HEK293T (cell line): ENCODE measurements around the gene ABHD4.

Source experiments
- CTCF ChIA-PET: fragments of 350-600 bp; formaldehyde crosslinking; extraction: SDS; loops from one replicate; lab custom pipeline; 2021; ENCODE audit warnings: antibody characterized with exemption, inconsistent platforms; lab: Yijun Ruan, JAX
- POLR2A ChIA-PET: fragments of 350-600 bp; formaldehyde crosslinking; extraction: SDS; loops from one replicate; lab custom pipeline; 2020; ENCODE audit warnings: antibody characterized with exemption, inconsistent platforms; lab: Yijun Ruan, JAX
- DNase-seq: peaks from one replicate; pipeline ENCODE4 v3.0.0; 2012; ENCODE audit warnings: mixed read lengths; ENCODE audit errors: extremely low spot score
- ARNT ChIP-seq: fragments of 450-650 bp; IDR thresholded peaks from 2 replicates; pipeline ENCODE4 v1.6.1; 2017; ENCODE audit warnings: mild to moderate bottlenecking
- BHLHE40 ChIP-seq: fragments of 450-650 bp; IDR thresholded peaks from 2 replicates; pipeline ENCODE4 v1.6.1; 2016; ENCODE audit warnings: mild to moderate bottlenecking, moderate library complexity, borderline replicate concordance
- CTBP1 ChIP-seq: fragments of 450-650 bp; IDR thresholded peaks from 2 replicates; pipeline ENCODE4 v1.6.1; 2016; ENCODE audit warnings: borderline replicate concordance
- ELF4 ChIP-seq: fragments of 450-650 bp; IDR thresholded peaks from 2 replicates; pipeline ENCODE4 v1.6.1; 2017; ENCODE audit warnings: antibody characterized with exemption
- FOXA1 ChIP-seq: fragments of 450-650 bp; IDR thresholded peaks from 2 replicates; pipeline ENCODE4 v1.6.1; 2016; ENCODE audit warnings: mild to moderate bottlenecking
- FOXK2 ChIP-seq: fragments of 450-650 bp; IDR thresholded peaks from 2 replicates; pipeline ENCODE4 v1.6.1; 2016; ENCODE audit warnings: mild to moderate bottlenecking
- FOXM1 ChIP-seq: fragments of 450-650 bp; IDR thresholded peaks from 2 replicates; pipeline ENCODE4 v1.6.1; 2017; ENCODE audit warnings: mild to moderate bottlenecking, borderline replicate concordance
- HDGF ChIP-seq: fragments of 450-650 bp; IDR thresholded peaks from 2 replicates; pipeline ENCODE4 v1.6.1; 2017; ENCODE audit warnings: antibody characterized with exemption, borderline replicate concordance
- L3MBTL2 ChIP-seq: fragments of 450-650 bp; conservative IDR thresholded peaks from 2 replicates; pipeline ENCODE4 v1.6.1; 2016; ENCODE audit warnings: mild to moderate bottlenecking
- LEF1 ChIP-seq: fragments of 450-650 bp; IDR thresholded peaks from 2 replicates; pipeline ENCODE4 v1.6.1; 2017; ENCODE audit warnings: mild to moderate bottlenecking, borderline replicate concordance
- NFRKB ChIP-seq: fragments of 450-650 bp; IDR thresholded peaks from 2 replicates; pipeline ENCODE4 v1.6.1; 2016; ENCODE audit warnings: mild to moderate bottlenecking, moderate library complexity
- PKNOX1 ChIP-seq: fragments of 450-650 bp; IDR thresholded peaks from 2 replicates; pipeline ENCODE4 v1.6.1; 2016
- SP1 ChIP-seq: fragments of 450-650 bp; IDR thresholded peaks from 2 replicates; pipeline ENCODE4 v1.6.1; 2017
- SUZ12 ChIP-seq: fragments of 450-650 bp; IDR thresholded peaks from 2 replicates; pipeline ENCODE4 v1.6.1; 2016; ENCODE audit warnings: mild to moderate bottlenecking
- TARDBP ChIP-seq: fragments of 450-650 bp; IDR thresholded peaks from 2 replicates; pipeline ENCODE4 v1.6.1; 2016
- ZNF384 ChIP-seq: fragments of 450-650 bp; IDR thresholded peaks from 2 replicates; pipeline ENCODE4 v1.6.1; 2016

The ABHD4 gene

DNA sequence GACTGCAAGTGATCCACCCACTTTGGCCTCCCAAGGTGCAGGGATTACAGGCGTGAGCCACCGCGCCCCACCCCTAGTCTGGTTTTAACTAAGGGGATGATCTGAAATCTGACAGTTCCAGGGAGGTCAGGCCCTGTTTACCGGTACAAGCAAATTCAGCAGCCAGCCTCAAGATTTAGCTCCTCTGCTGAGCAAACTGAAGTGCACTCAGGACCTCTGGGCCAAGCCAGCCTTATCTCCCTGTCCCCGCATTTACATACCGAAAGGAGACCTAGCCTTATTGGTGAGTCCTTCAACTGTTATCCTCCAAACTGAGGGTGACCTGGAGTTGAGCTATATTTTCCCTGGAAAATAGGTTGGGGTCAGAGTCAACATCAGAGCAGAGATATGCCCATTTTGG lies 835 bp upstream of the ABHD4 start:
- POLR2A ChIA-PET, result interaction anchor here (0.5 to 3.4 kb wide), 3 partner anchors 8 to 30 kb away, joined by 3 to 45 read pairs (median 3); partner anchors contain the start of gene DAD1

GRCh38 chr14:22597771-22598098 lies 365 bp upstream of the ABHD4 start:
- CTCF ChIA-PET, result interaction anchor here (2.3 kb wide), 1 partner anchor 9 kb away, joined by 12 read pairs; the partner anchor contains the start of gene DAD1
- POLR2A ChIA-PET, result interaction anchor here (0.5 to 3.4 kb wide), 4 partner anchors 9 to 29 kb away, joined by 3 to 45 read pairs (median 6); partner anchors contain the start of gene DAD1
- no peak for TF ChIP-seq SUZ12
- DNase-seq, result no peak

More for the DNA sequence above, 835 bp upstream of the ABHD4 start:
- no peak for DNase-seq
- CTCF ChIA-PET, result interaction anchor here (0.6 to 2.3 kb wide), 2 partner anchors 8 to 320 kb away, joined by 4 to 12 read pairs; partner anchors contain the start of gene DAD1
- TF ChIP-seq ELF4 (no peak), HDGF (no peak)

GRCh38 chr14:22598896-22599244 lies 770 bp downstream of the ABHD4 start:
- POLR2A ChIA-PET, result interaction anchor here (1.2 to 3.4 kb wide), 4 partner anchors 9 to 168 kb away, joined by 4 to 45 read pairs (median 7); partner anchors contain the start of genes DAD1 and OXA1L
- no peak for TF ChIP-seq CTBP1
- TF ChIP-seq SUZ12, result no peak
- TF ChIP-seq FOXK2, result no peak
- TF ChIP-seq NFRKB, result no peak
- no peak for TF ChIP-seq HDGF
- no peak for TF ChIP-seq TARDBP
- TF ChIP-seq L3MBTL2, result no peak
- no peak for TF ChIP-seq SP1
- no peak for TF ChIP-seq ELF4
- TF ChIP-seq LEF1, result no peak
- TF ChIP-seq BHLHE40, result no peak
- no peak for TF ChIP-seq ZNF384
- TF ChIP-seq PKNOX1, result no peak
- no peak for TF ChIP-seq FOXA1
- TF ChIP-seq ARNT, result no peak
- TF ChIP-seq FOXM1, result no peak
- CTCF ChIA-PET, result interaction anchor here (0.6 to 2.3 kb wide), 4 partner anchors 9 to 940 kb away, joined by 3 to 12 read pairs (median 3); partner anchors contain the start of gene DAD1
- DNase-seq, result peak; percentile 36

DNA sequence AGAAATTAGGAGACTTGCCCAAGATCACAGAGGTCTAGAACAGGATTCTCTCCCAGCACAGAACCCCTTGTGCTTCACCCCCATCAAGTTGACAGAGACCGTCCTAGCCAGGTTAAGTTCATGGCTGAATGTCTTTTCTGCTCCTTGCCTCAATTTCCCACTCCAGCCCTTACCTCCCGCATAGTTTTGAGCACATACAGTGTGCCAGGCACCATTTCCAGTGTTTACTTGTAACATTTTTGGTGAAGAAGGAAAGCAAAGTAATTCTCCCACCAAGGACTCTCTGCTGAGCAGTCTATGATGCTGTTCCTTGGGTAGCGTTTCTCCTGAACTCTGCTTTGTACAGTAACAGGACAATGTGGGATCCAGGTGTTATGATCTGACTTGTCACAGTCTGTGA lies 1.2 kb downstream of the ABHD4 start:
- DNase-seq, result no peak
- CTCF ChIA-PET, result interaction anchor here (1.0 to 2.3 kb wide), 3 partner anchors 8 to 59 kb away, joined by 3 to 12 read pairs (median 3); partner anchors contain the start of gene DAD1
- POLR2A ChIA-PET, result interaction anchor here (1.2 to 3.4 kb wide), 4 partner anchors 8 to 167 kb away, joined by 4 to 45 read pairs (median 7); partner anchors contain the start of genes DAD1 and OXA1L
- no peak for TF ChIP-seq ZNF384
- no peak for TF ChIP-seq FOXK2
- TF ChIP-seq FOXA1, result no peak
- TF ChIP-seq CTBP1, result no peak
- TF ChIP-seq BHLHE40, result no peak
- no peak for TF ChIP-seq ARNT
- TF ChIP-seq SP1, result no peak
- TF ChIP-seq FOXM1, result no peak
- TF ChIP-seq HDGF, result no peak
- TF ChIP-seq PKNOX1, result no peak
- no peak for TF ChIP-seq TARDBP
- TF ChIP-seq SUZ12, result no peak
- TF ChIP-seq L3MBTL2, result no peak
- TF ChIP-seq ELF4, result no peak

DNA sequence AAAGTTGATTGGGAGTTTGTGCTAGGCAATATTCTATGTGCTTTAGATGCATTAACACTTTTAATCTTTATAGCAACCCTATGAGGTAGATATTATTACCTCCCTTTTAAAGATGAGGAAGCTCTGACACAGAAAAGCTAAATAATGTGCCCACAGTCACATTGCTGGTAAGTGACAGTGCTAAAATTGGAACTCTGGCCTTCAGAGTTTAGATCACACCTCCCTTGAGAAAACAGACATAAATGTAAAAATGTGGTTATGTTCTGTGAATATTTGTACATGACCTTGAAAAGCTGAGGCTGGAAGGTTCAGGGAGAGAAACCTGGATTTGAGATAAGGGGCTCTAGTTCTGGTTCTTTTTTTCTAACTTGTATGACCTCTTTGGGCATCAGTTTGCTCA lies 1.9 kb downstream of the ABHD4 start:
- ChIA-PET POLR2A (interaction anchor here (1.2 to 1.6 kb wide), 2 partner anchors 10 to 12 kb away, joined by 3 to 4 read pairs; partner anchors contain the start of gene DAD1), CTCF (no interaction called here)
- DNase-seq, result no peak
- TF ChIP-seq CTBP1 (no peak), SUZ12 (no peak), ZNF384 (no peak), PKNOX1 (no peak), LEF1 (no peak), ARNT (no peak), FOXK2 (no peak), FOXA1 (no peak), HDGF (no peak), FOXM1 (no peak)

- POLR2A ChIA-PET, result interaction anchor here (1.6 kb wide), 1 partner anchor 11 kb away, joined by 4 read pairs; no protein-coding TSS in a partner anchor
- no peak for DNase-seq
- CTCF ChIA-PET, result no interaction called here
- TF ChIP-seq PKNOX1, result no peak
- no peak for TF ChIP-seq BHLHE40
- TF ChIP-seq HDGF, result no peak
- no peak for TF ChIP-seq CTBP1
- no peak for TF ChIP-seq SP1
- TF ChIP-seq LEF1, result no peak
- TF ChIP-seq ARNT, result no peak
- TF ChIP-seq FOXA1, result no peak
- no peak for TF ChIP-seq FOXM1
- TF ChIP-seq ZNF384, result no peak
- TF ChIP-seq ELF4, result no peak
- TF ChIP-seq NFRKB, result no peak
- TF ChIP-seq FOXK2, result no peak
- no peak for TF ChIP-seq SUZ12
- TF ChIP-seq L3MBTL2, result no peak
- no peak for TF ChIP-seq TARDBP
These were observed 3.4 kb downstream of the ABHD4 start for GRCh38 chr14:22601456-22601855.
